ENCODE measurements around the gene ACSL4. TPM values are rescaled to one million over a fixed set of nuclear protein-coding genes. Genes with fewer than 3 reads are reported as not detected.
A peak's percentile ranks its signal among the peaks of the same experiment; 100 is the strongest.
"Not testable (repeated sequence)": the region's sequence is repeated elsewhere in the genome, so short reads cannot be mapped to it uniquely, and the experiment has no call there.

The ACSL4 gene
- total RNA-seq, 4 donors from 2014 or later = 38.4 to 62.9 (median 46.9) TPM

DNA sequence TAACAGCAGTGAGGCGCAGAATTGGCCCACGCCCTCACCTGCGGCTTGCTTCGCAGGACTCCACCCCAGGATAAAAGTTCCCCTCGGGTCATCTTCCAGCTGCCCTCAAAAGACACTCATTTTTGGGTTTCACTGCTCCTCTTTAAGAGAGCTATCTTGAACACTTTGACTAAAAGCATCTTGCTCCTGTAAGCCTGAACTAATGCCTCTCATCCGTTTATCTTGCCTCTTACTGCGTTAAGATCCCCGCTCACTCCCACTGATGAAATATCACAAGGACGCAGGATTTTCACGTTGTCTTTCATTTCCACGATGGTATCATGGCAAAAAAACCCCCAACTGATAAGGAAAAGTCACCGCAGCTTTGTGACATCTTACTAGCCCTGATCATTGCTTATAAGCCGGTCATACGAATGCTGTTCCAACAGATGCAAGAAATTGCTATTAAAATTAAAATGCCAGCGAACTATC lies 591 bp upstream of the ACSL4 start:
- Histone ChIP-seq H3K27ac (peak overlapping the region in 2 of 3 donors; percentile 44 to 76), H3K4me1 (no peaks in the 10 kb centered on the region), H3K9me3 (no peaks in the 10 kb centered on the region), H3K36me3 (no peaks in the 10 kb centered on the region), H3K27me3 (no peaks in the 10 kb centered on the region), H3K4me3 (replicated peaks in 1 of 3) (peak overlapping the region; percentile 24 to 47 (median 47))
- intact Hi-C loops (cut with DNase I) = loop anchor here (10.0 kb wide), 1 partner anchor 121 kb away; no protein-coding TSS in a partner anchor
- TF ChIP-seq, protein P1, sequence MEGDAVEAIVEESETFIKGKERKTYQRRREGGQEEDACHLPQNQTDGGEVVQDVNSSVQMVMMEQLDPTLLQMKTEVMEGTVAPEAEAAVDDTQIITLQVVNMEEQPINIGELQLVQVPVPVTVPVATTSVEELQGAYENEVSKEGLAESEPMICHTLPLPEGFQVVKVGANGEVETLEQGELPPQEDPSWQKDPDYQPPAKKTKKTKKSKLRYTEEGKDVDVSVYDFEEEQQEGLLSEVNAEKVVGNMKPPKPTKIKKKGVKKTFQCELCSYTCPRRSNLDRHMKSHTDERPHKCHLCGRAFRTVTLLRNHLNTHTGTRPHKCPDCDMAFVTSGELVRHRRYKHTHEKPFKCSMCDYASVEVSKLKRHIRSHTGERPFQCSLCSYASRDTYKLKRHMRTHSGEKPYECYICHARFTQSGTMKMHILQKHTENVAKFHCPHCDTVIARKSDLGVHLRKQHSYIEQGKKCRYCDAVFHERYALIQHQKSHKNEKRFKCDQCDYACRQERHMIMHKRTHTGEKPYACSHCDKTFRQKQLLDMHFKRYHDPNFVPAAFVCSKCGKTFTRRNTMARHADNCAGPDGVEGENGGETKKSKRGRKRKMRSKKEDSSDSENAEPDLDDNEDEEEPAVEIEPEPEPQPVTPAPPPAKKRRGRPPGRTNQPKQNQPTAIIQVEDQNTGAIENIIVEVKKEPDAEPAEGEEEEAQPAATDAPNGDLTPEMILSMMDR (IDR thresholded peaks at IDR 0.05) = no peak
- DNase-seq = no peak
- WGBS, 2 donors = 31 to 36% methylated on average over 10 to 11 of the region's 15 CpGs

DNA sequence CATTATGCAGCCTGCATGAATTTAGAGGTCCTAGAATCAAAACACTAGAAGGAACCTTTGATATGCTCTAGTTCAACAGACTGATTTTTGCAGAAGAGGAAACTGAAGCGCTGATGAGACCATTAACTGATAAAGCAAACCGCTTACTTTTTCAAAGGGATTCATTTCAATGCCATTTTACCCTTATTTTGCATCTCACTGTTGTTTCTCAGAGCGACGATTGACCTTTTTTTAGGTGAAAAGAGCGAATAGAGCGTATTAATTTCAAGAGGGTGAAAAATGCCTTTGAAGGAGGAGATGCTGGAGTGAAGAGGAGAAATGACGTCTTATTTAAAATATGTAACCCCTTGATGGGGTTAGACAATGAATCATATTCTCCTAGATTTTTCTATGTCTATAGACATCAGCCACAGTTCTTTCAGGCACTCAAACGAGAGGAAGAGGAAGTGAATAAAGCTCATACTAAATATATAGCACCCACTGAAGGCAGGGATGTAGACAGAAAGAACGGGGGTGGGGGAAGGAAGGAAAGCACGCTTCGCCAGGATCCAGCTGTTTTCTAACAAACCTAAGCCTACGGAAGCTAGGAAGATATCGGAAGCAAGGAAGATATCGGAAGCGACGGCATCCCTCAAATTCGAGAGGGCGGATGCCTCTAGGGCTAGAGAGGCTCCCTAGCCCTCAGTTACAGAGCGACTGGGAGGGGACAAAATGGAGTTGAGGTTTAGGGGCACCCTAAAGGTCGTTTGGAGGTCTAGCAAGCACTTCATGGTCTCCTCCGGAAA lies 848 bp downstream of the ACSL4 start:
- Histone ChIP-seq H3K36me3 (no peaks in the 10 kb centered on the region), H3K4me3 (replicated peaks in 1 of 3) (peak overlapping the region; percentile 43 to 75 (median 47)), H3K4me1 (peaks cover 0 to 2% of the 10 kb centered on the region in 2 donors), H3K9me3 (no peaks in the 10 kb centered on the region), H3K27me3 (no peaks in the 10 kb centered on the region), H3K27ac (peak overlapping the region; percentile 36 to 76 (median 61))
- WGBS, 2 donors = 16 to 17% methylated on average over 15 to 18 of the region's 21 CpGs
- TF ChIP-seq, protein P1 (IDR thresholded peaks at IDR 0.05) = no peak
- TF ChIP-seq POLR2A (IDR thresholded peaks at IDR 0.05) = no peak
- intact Hi-C loops (cut with DNase I) = loop anchor here (10.0 kb wide), 1 partner anchor 123 kb away; no protein-coding TSS in a partner anchor
- DNase-seq = no peak

DNA sequence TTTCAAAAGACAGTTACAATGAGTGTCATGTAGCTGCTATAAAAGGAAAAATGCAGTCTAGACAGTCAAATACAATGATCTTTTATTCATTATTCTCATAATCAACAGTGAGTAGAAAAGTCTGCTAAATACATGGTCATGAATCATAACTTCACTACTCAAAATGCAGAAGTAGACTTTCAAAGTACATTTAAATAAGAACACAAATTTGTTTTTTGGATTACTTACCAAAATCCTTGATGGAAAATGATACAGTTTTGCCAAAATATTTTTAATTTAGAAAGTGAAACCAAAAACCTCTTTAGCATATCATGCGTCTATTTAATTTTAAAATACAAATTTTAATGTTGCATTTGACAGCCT lies 4.9 kb downstream of the ACSL4 start:
- Histone ChIP-seq H3K4me3 (replicated peaks in 1 of 3) (peak overlapping the region in 1 of 3 donors; percentile 3), H3K36me3 (no peaks in the 10 kb centered on the region), H3K4me1 (peaks cover 0 to 2% of the 10 kb centered on the region in 2 donors), H3K27ac (peak overlapping the region in 1 of 3 donors; percentile 47), H3K9me3 (no peaks in the 10 kb centered on the region), H3K27me3 (no peaks in the 10 kb centered on the region)
- no peak for DNase-seq
- 42 to 66% methylated on average over 1 of the region's 1 CpG for WGBS, 2 donors
- TF ChIP-seq POLR2A (IDR thresholded peaks at IDR 0.05) = no peak
- TF ChIP-seq, protein P1 (IDR thresholded peaks at IDR 0.05) = no peak
- intact Hi-C loops (cut with DNase I) = no loop called here

DNA sequence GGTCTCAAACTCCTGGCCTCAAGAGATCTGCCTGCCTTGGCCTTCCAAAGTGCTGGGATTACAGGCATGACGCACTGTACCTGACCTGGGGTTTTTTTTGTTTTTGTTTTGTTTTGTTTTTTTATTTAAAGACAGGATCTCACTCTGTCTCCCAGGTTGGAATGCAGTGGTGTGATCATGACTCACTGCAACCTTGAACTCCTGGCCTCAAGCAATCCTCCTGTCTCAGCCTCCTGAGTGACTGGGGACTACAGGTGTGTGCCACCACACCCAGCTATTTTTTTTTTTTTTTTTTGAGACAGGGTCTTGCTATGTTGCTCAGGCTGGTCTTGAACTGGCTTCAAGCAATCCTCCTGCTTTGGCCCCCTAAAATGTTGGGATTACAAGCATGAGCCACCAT lies 8.1 kb downstream of the ACSL4 start:
- intact Hi-C loops (cut with DNase I); H3K4me1 ChIP-seq; DNase-seq; H3K9me3 ChIP-seq; H3K27ac ChIP-seq; H3K36me3 ChIP-seq; H3K27me3 ChIP-seq; H3K4me3 ChIP-seq (replicated peaks in 1 of 3): not testable (repeated sequence)
- WGBS, 2 donors = 100% methylated on average over 1 of the region's 1 CpG

DNA sequence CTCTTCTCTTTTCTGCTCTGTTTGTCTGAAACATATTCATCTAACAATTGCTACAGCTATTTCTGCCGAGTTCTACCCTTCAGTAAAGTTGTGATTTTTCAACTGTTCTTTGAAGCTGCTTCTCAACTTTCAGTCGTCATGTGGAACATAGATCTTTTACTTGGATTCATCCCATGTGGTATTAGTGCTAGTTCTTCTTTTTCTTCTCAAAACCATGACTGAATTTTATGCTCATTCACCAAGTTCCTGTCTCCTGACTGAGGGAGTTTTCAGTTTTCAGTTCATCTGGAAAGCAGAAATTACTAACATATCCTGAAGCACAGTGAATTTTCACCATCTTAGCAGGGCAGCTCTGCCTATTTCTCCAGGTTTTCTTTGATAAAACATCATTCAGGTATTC lies 12.1 kb downstream of the ACSL4 start:
- WGBS, 2 donors = 80 to 88% methylated on average over 2 of the region's 2 CpGs
- intact Hi-C loops (cut with DNase I) = no loop called here
- TF ChIP-seq, protein P1 (IDR thresholded peaks at IDR 0.05) = no peak
- TF ChIP-seq POLR2A (IDR thresholded peaks at IDR 0.05) = no peak

More for the DNA sequence above, 12.1 kb downstream of the ACSL4 start:
- Histone ChIP-seq H3K9me3 (no peaks in the 10 kb centered on the region), H3K4me1 (no peaks in the 10 kb centered on the region), H3K27me3 (no peaks in the 10 kb centered on the region), H3K4me3 (replicated peaks in 1 of 3) (no peak overlapping the region), H3K27ac (no peak overlapping the region), H3K36me3 (no peaks in the 10 kb centered on the region)
- no peak for DNase-seq
